Lower leg skin (tissue), 3 donors: Measurements from ENCODE around the gene PSMA7.

ENCODE experiments used
- CTCF ChIP-seq, 3 donors: fragments of 450-650 bp; IDR thresholded peaks; one replicate each; pipeline ENCODE4 v1.5.1; 2016; ENCODE audit warnings: antibody characterized with exemption in 3 of 3, mild to moderate bottlenecking in 3 of 3, moderate library complexity in 2 of 3
- POLR2A ChIP-seq, 2 donors: fragments of 450-650 bp; IDR thresholded peaks; one replicate each; pipeline ENCODE4 v1.6.1; 2016 to 2017; ENCODE audit warnings: antibody characterized with exemption in 2 of 2, mild to moderate bottlenecking in 1 of 2, moderate library complexity in 1 of 2

- TF ChIP-seq POLR2A (IDR thresholded peaks at IDR 0.05) (no peak), CTCF (IDR thresholded peaks at IDR 0.05) (no peak)
Measured at GRCh38 chr20:62121776-62122653, 21.2 kb downstream of the PSMA7 start, which contains the start of gene LSM14B.
